DMS114 treated with DMSO at 0.1 percent for 48 hours (cell line): ENCODE measurements around the gene ABL1.
"Not testable (repeated sequence)": the region's sequence is repeated elsewhere in the genome, so short reads cannot be mapped to it uniquely, and the experiment has no call there.

Experiments used
- DNase-seq: peaks from one replicate; lab custom pipeline; 2025; ENCODE audit not compliant: unreplicated experiment; lab: John Stamatoyannopoulos, UW

The ABL1 gene

GRCh38 chr9:130901498-130902203 lies 66.6 kb downstream of the ABL1 start:
- DNase-seq: no peak

- DNase-seq: no peak
Observed at GRCh38 chr9:130902204-130903185, 67.4 kb downstream of the ABL1 start.

- DNase-seq: no peak
Observed at GRCh38 chr9:130903194-130904069, 68.4 kb downstream of the ABL1 start.

- no peak for DNase-seq
Observed at GRCh38 chr9:130904070-130905044, 69.3 kb downstream of the ABL1 start.

- no peak for DNase-seq
Observed at GRCh38 chr9:130905125-130905901, 70.3 kb downstream of the ABL1 start.

GRCh38 chr9:130905902-130906734 lies 71.1 kb downstream of the ABL1 start:
- no peak for DNase-seq

GRCh38 chr9:130906735-130907416 lies 71.8 kb downstream of the ABL1 start:
- DNase-seq: no peak

GRCh38 chr9:130908146-130908877 lies 73.3 kb downstream of the ABL1 start:
- DNase-seq: no peak

GRCh38 chr9:130908878-130909355 lies 73.9 kb downstream of the ABL1 start:
- DNase-seq: no peak

- not testable (repeated sequence) for DNase-seq
Observed at GRCh38 chr9:130910041-130910440, 75.0 kb downstream of the ABL1 start.

GRCh38 chr9:130910670-130911069 lies 75.6 kb downstream of the ABL1 start:
- not testable (repeated sequence) for DNase-seq

GRCh38 chr9:130911254-130912049 lies 76.4 kb downstream of the ABL1 start:
- no peak for DNase-seq

GRCh38 chr9:130912932-130913598 lies 78.0 kb downstream of the ABL1 start:
- DNase-seq: no peak

GRCh38 chr9:130913599-130914416 lies 78.8 kb downstream of the ABL1 start:
- DNase-seq: no peak
